ENCODE measurements around the gene KRT85. TPM values are rescaled to one million over a fixed set of nuclear protein-coding genes. Genes with fewer than 3 reads are reported as not detected.

KRT85 gene
- total RNA-seq, 1 donor from 2014 or later = not detected

GRCh38 chr12:52383331-52383730, 16.1 kb upstream of the KRT85 start:
- Mint-ChIP-seq H3K4me1 (ENCODE audit: unreplicated experiment) (no peaks in the 10 kb centered on the region), H3K36me3 (ENCODE audit: unreplicated experiment) (no peaks in the 10 kb centered on the region), H3K27me3 (ENCODE audit: unreplicated experiment) (peaks cover 27% of the 10 kb centered on the region), H3K27ac (ENCODE audit: unreplicated experiment) (no peak overlapping the region), H3K4me3 (ENCODE audit: unreplicated experiment) (no peak overlapping the region), H3K9me3 (ENCODE audit: unreplicated experiment) (no peaks in the 10 kb centered on the region)
- TF ChIP-seq CTCF (IDR thresholded peaks at IDR 0.05) = no peak
- DNase-seq (ENCODE audit: extremely low spot score, unreplicated experiment) = no peak

- H3K27me3 Mint-ChIP-seq (ENCODE audit: unreplicated experiment) = peaks cover 27% of the 10 kb centered on the region
- H3K36me3 Mint-ChIP-seq (ENCODE audit: unreplicated experiment) = no peaks in the 10 kb centered on the region
- TF ChIP-seq CTCF (IDR thresholded peaks at IDR 0.05) = no peak
- no peak for DNase-seq (ENCODE audit: extremely low spot score, unreplicated experiment)
- H3K27ac Mint-ChIP-seq (ENCODE audit: unreplicated experiment) = no peak overlapping the region
- no peaks in the 10 kb centered on the region for H3K9me3 Mint-ChIP-seq (ENCODE audit: unreplicated experiment)
- no peaks in the 10 kb centered on the region for H3K4me1 Mint-ChIP-seq (ENCODE audit: unreplicated experiment)
- H3K4me3 Mint-ChIP-seq (ENCODE audit: unreplicated experiment) = no peak overlapping the region
These were observed 15.6 kb upstream of the KRT85 start for GRCh38 chr12:52382854-52383253.

- no peak for DNase-seq (ENCODE audit: extremely low spot score, unreplicated experiment)
- peaks cover 36% of the 10 kb centered on the region for H3K27me3 Mint-ChIP-seq (ENCODE audit: unreplicated experiment)
- no peaks in the 10 kb centered on the region for H3K9me3 Mint-ChIP-seq (ENCODE audit: unreplicated experiment)
- no peak overlapping the region for H3K27ac Mint-ChIP-seq (ENCODE audit: unreplicated experiment)
- no peaks in the 10 kb centered on the region for H3K4me1 Mint-ChIP-seq (ENCODE audit: unreplicated experiment)
- TF ChIP-seq CTCF (IDR thresholded peaks at IDR 0.05) = no peak
- no peak overlapping the region for H3K4me3 Mint-ChIP-seq (ENCODE audit: unreplicated experiment)
- H3K36me3 Mint-ChIP-seq (ENCODE audit: unreplicated experiment) = no peaks in the 10 kb centered on the region
These were observed 13.9 kb upstream of the KRT85 start for GRCh38 chr12:52381206-52381605.

GRCh38 chr12:52380271-52380694, 13.0 kb upstream of the KRT85 start:
- no peak overlapping the region for H3K27ac Mint-ChIP-seq (ENCODE audit: unreplicated experiment)
- TF ChIP-seq CTCF (IDR thresholded peaks at IDR 0.05) = peak; percentile 50
- H3K36me3 Mint-ChIP-seq (ENCODE audit: unreplicated experiment) = no peaks in the 10 kb centered on the region
- no peak overlapping the region for H3K4me3 Mint-ChIP-seq (ENCODE audit: unreplicated experiment)
- peaks cover 44% of the 10 kb centered on the region for H3K27me3 Mint-ChIP-seq (ENCODE audit: unreplicated experiment)
- no peaks in the 10 kb centered on the region for H3K9me3 Mint-ChIP-seq (ENCODE audit: unreplicated experiment)
- no peaks in the 10 kb centered on the region for H3K4me1 Mint-ChIP-seq (ENCODE audit: unreplicated experiment)
- no peak for DNase-seq (ENCODE audit: extremely low spot score, unreplicated experiment)

- Mint-ChIP-seq H3K9me3 (ENCODE audit: unreplicated experiment) (no peaks in the 10 kb centered on the region), H3K27me3 (ENCODE audit: unreplicated experiment) (peaks cover 42% of the 10 kb centered on the region), H3K4me1 (ENCODE audit: unreplicated experiment) (no peaks in the 10 kb centered on the region), H3K27ac (ENCODE audit: unreplicated experiment) (no peak overlapping the region), H3K36me3 (ENCODE audit: unreplicated experiment) (no peaks in the 10 kb centered on the region), H3K4me3 (ENCODE audit: unreplicated experiment) (no peak overlapping the region)
- DNase-seq (ENCODE audit: extremely low spot score, unreplicated experiment) = no peak
- TF ChIP-seq CTCF (IDR thresholded peaks at IDR 0.05) = no peak
These were observed 12.3 kb upstream of the KRT85 start for GRCh38 chr12:52379536-52379935.
